GM10248 (cell line): ENCODE measurements around the gene GALNTL6.

Experiments
- CTCF ChIA-PET: fragments of 300-600 bp; sonication (Branson Sonifier 250); formaldehyde crosslinking; extraction: SDS; loops from one replicate; lab custom pipeline; 2021; ENCODE audit warnings: antibody characterized with exemption; lab: Yijun Ruan, JAX
- POLR2A ChIA-PET: fragments of 350-650 bp; sonication (Branson Sonifier 250); formaldehyde crosslinking; extraction: SDS; loops from one replicate; lab custom pipeline; 2020; ENCODE audit warnings: antibody characterized with exemption; lab: Yijun Ruan, JAX
- DNase-seq: peaks from one replicate; pipeline ENCODE4 v3.0.0; 2012; ENCODE audit errors: extremely low spot score
- TF ChIP-seq, protein P1 (sequence below): IDR thresholded peaks from 2 replicates; pipeline ENCODE4 v1.5.1; 2012; ENCODE audit warnings: mild to moderate bottlenecking, low read depth; ENCODE audit errors: extremely low read depth, missing control alignments, control extremely low read depth

The GALNTL6 gene

GRCh38 chr4:172857026-172857425 is 1043.8 kb downstream of the GALNTL6 start:
- POLR2A ChIA-PET, result no interaction called here
- TF ChIP-seq, protein P1, sequence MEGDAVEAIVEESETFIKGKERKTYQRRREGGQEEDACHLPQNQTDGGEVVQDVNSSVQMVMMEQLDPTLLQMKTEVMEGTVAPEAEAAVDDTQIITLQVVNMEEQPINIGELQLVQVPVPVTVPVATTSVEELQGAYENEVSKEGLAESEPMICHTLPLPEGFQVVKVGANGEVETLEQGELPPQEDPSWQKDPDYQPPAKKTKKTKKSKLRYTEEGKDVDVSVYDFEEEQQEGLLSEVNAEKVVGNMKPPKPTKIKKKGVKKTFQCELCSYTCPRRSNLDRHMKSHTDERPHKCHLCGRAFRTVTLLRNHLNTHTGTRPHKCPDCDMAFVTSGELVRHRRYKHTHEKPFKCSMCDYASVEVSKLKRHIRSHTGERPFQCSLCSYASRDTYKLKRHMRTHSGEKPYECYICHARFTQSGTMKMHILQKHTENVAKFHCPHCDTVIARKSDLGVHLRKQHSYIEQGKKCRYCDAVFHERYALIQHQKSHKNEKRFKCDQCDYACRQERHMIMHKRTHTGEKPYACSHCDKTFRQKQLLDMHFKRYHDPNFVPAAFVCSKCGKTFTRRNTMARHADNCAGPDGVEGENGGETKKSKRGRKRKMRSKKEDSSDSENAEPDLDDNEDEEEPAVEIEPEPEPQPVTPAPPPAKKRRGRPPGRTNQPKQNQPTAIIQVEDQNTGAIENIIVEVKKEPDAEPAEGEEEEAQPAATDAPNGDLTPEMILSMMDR, result no peak
- CTCF ChIA-PET, result interaction anchor here (1.6 kb wide), 1 partner anchor 10 kb away, joined by 4 read pairs; no protein-coding TSS in a partner anchor
- DNase-seq, result no peak

DNA sequence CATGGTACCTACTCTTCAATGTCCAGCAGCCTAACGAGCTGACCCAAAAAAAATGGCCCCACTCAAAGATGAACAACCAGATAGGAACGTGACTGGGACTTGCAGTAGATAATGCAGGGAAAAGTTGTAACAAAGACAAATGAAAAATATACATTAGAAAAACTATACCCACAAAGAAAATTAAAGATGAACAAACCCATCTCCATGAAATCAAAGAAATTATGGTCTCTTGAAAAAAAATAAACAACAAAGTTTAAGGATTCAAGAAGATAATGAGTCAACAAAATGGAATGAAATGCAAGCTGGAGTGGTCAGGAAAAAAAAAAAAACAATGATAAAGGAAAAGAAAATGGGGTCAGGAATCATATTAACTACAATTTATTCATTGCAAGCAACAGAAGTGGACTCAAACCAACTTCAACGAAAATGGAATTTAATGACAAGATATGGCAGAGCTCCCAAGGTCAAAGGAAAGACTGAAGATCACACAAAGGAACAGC is 1045.6 kb downstream of the GALNTL6 start:
- no peak for DNase-seq
- ChIA-PET CTCF (interaction anchor here (0.6 to 1.6 kb wide), 2 partner anchors 9 to 49 kb away, joined by 3 to 4 read pairs; no protein-coding TSS in a partner anchor), POLR2A (no interaction called here)
- TF ChIP-seq, protein P1, result no peak

- POLR2A ChIA-PET, result no interaction called here
- CTCF ChIA-PET, result no interaction called here
- TF ChIP-seq, protein P1, result no peak
- no peak for DNase-seq
These were observed 1051.9 kb downstream of the GALNTL6 start for GRCh38 chr4:172865103-172865502.

- no peak for DNase-seq
- ChIA-PET CTCF (no interaction called here), POLR2A (no interaction called here)
- TF ChIP-seq, protein P1, result no peak
These were observed 1052.4 kb downstream of the GALNTL6 start for GRCh38 chr4:172865531-172866127.

GRCh38 chr4:172866421-172866820 is 1053.2 kb downstream of the GALNTL6 start:
- TF ChIP-seq, protein P1, result no peak
- DNase-seq, result no peak
- ChIA-PET POLR2A (no interaction called here), CTCF (interaction anchor here (1.8 kb wide), 1 partner anchor 9 kb away, joined by 4 read pairs; no protein-coding TSS in a partner anchor)

DNA sequence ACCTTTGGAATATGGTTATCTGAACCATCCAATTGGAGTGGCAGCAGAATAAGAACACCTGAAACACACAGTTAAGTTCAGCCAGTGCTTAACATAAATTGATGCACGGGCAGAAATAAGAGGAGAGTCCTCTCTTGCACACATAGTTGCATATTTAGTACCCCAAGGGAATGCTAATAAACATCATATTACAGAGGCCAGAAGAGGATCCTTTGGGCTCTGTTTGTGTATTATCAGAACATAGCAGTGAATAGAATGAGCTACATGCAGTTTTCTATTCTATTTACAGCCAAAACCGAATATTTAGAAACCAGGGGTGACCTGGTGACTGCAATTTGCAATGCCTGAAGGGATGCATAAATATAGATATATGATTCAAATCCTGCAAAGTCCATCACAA is 1054.6 kb downstream of the GALNTL6 start:
- POLR2A ChIA-PET, result no interaction called here
- CTCF ChIA-PET, result interaction anchor here (1.8 kb wide), 2 partner anchors 10 to 25 kb away, joined by 4 to 7 read pairs; no protein-coding TSS in a partner anchor
- DNase-seq, result no peak
- TF ChIP-seq, protein P1, result no peak
